K562 (cell line): ENCODE measurements around the gene CD48. TPM values are rescaled to one million over a fixed set of nuclear protein-coding genes. Genes with fewer than 3 reads are reported as not detected.
A peak's percentile ranks its signal among the peaks of the same experiment; 100 is the strongest.

Source experiments
- HNRNPUL1 ChIP-seq: fragments of 200-400 bp; formaldehyde crosslinking; IDR thresholded peaks from 2 replicates; pipeline ENCODE4 v1.6.1; 2017; ENCODE audit warnings: low read length
- MYC ChIP-seq, 2 experiments: fragments of 250-450 bp in 1 of 2; sonication (Bioruptor Pico) in 1 of 2; IDR thresholded peaks; 2 replicates each; pipeline versions ENCODE4 v1.5.1 to v1.6.1; 2012 to 2021; ENCODE audit warnings: low read depth in 2 of 2, borderline replicate concordance in 1 of 2, improper control_type of control experiment in 1 of 2, low read length in 1 of 2, mild to moderate bottlenecking in 1 of 2, moderate library complexity in 1 of 2
- PRDM10 ChIP-seq: fragments of 450-650 bp; IDR thresholded peaks from 2 replicates; pipeline ENCODE4 v1.6.1; 2018; ENCODE audit not compliant: partially characterized antibody
- ZNF407 ChIP-seq: fragments of 450-650 bp; IDR thresholded peaks from 2 replicates; pipeline ENCODE4 v1.6.1; 2016; ENCODE audit warnings: low read depth
- ZNF75A ChIP-seq: fragments of 450-650 bp; formaldehyde crosslinking; IDR thresholded peaks from 2 replicates; pipeline ENCODE4 v1.4.0; 2020; ENCODE audit warnings: mild to moderate bottlenecking
- ZNF764 ChIP-seq: fragments of 250-450 bp; sonication (Bioruptor Pico); IDR thresholded peaks from 2 replicates; pipeline ENCODE4 v1.4.0; 2020; ENCODE audit warnings: low read depth, mild to moderate bottlenecking, moderate library complexity
- polyA plus RNA-seq, 8 experiments: library from polyadenylated mRNA; depleted of rRNA in 4 of 8; stranded (reverse) in 5 of 8; unstranded in 3 of 8; fragments of >200 nt; fragmentation: Nextera tagmentation in 2 of 8; fragmentation: Illumina TruSeq in 1 of 8; extraction: Ambion mirVana in 2 of 8; extraction: Trizol in 1 of 8; gene quantifications; 2 replicates each; pipeline versions ENCODE4 v1.2.1 to v1.2.3, GENCODE V29; 2011 to 2014; ENCODE audit warnings: inconsistent platforms in 1 of 8, missing spikeins in 1 of 8
- total RNA-seq, 7 experiments: library from RNA; depleted of rRNA in 6 of 7; stranded (reverse); fragments of >200 nt in 6 of 7; fragmentation: Illumina TruSeq in 2 of 7; extraction: Trizol in 2 of 7; gene quantifications; 2 replicates each; pipeline versions ENCODE4 v1.2.1 to v1.2.3, GENCODE V29; 2011 to 2021; ENCODE audit warnings: low replicate concordance in 1 of 7
- TF ChIP-seq, protein P1 (sequence below), 2 experiments: fragments of 150-350 bp in 1 of 2; IDR thresholded peaks; 2 replicates each; pipeline ENCODE4 v1.6.1; 2012 to 2016; ENCODE audit warnings: low read depth in 2 of 2, low read length in 2 of 2, mild to moderate bottlenecking in 1 of 2, moderate library complexity in 1 of 2
- TF ChIP-seq, protein P2 (sequence below): fragments of 200-800 bp; sonication (Bioruptor generic); IDR thresholded peaks from 2 replicates; pipeline ENCODE4 v1.6.1; 2017; ENCODE audit warnings: missing genetic modification characterization, missing compliant biosample characterization

The CD48 gene
- total and polyA plus RNA-seq, 9 of the 15 experiments (the other 6 are each of a cell fraction or from before 2014, with no cell fraction given), result 0.10 to 0.42 (median 0.29) TPM; not detected in 3

DNA sequence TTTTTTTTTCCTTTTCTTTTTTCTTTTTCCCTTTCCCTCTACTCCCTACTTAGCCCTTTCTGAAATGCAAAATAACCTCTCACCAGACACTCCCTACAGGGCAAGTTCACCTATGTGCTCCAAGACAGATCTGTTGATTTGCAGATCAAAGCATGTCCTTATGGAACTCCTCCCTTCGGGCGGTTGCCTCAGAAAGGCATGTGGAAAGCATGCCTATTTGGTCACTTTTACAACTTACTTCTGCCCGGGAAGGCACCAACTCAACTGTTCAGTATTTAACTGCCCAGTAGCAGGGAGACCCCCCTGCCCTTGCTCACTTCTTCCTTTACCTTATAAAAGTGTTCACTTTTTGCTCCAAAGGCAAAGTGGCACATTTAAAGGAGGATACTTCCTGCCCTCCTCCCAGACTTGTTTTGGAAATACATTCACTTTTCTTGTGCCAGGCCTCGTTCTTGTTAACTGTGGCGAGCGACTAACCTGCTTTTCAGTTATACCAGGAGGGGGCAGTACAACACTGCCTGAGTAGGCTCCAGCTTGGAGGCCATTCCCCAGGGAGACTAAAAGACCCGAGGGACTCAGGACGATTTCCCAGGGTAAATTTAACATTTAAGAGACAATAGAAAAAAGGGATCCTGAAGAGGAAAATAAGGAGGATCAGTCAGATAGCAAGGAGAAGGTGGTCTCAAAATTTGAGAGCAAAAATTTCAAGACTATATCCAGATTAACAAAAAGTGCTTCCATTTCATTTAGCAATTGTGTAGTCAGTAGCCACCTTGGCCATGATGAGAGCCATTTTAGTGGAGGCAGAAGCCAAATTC lies 15.1 kb upstream of the CD48 start (continued):
- no peak for TF ChIP-seq ZNF407
- TF ChIP-seq, protein P1, sequence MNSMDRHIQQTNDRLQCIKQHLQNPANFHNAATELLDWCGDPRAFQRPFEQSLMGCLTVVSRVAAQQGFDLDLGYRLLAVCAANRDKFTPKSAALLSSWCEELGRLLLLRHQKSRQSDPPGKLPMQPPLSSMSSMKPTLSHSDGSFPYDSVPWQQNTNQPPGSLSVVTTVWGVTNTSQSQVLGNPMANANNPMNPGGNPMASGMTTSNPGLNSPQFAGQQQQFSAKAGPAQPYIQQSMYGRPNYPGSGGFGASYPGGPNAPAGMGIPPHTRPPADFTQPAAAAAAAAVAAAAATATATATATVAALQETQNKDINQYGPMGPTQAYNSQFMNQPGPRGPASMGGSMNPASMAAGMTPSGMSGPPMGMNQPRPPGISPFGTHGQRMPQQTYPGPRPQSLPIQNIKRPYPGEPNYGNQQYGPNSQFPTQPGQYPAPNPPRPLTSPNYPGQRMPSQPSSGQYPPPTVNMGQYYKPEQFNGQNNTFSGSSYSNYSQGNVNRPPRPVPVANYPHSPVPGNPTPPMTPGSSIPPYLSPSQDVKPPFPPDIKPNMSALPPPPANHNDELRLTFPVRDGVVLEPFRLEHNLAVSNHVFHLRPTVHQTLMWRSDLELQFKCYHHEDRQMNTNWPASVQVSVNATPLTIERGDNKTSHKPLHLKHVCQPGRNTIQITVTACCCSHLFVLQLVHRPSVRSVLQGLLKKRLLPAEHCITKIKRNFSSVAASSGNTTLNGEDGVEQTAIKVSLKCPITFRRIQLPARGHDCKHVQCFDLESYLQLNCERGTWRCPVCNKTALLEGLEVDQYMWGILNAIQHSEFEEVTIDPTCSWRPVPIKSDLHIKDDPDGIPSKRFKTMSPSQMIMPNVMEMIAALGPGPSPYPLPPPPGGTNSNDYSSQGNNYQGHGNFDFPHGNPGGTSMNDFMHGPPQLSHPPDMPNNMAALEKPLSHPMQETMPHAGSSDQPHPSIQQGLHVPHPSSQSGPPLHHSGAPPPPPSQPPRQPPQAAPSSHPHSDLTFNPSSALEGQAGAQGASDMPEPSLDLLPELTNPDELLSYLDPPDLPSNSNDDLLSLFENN (IDR thresholded peaks at IDR 0.05; ENCODE audit: low read depth in 2 of 2, low read length in 2 of 2), result no peak
- TF ChIP-seq HNRNPUL1, result no peak
- TF ChIP-seq ZNF764 (CRISPR knock-in tag), result peak; percentile 95
- TF ChIP-seq PRDM10, result peak; percentile 51
- TF ChIP-seq MYC (IDR thresholded peaks at IDR 0.05; ENCODE audit: low read depth, low read length), result no peak
- no peak for TF ChIP-seq MYC (CRISPR knock-in tag; IDR thresholded peaks at IDR 0.05; ENCODE audit: borderline replicate concordance, low read depth)
- TF ChIP-seq ZNF75A, result no peak
- TF ChIP-seq, protein P2, sequence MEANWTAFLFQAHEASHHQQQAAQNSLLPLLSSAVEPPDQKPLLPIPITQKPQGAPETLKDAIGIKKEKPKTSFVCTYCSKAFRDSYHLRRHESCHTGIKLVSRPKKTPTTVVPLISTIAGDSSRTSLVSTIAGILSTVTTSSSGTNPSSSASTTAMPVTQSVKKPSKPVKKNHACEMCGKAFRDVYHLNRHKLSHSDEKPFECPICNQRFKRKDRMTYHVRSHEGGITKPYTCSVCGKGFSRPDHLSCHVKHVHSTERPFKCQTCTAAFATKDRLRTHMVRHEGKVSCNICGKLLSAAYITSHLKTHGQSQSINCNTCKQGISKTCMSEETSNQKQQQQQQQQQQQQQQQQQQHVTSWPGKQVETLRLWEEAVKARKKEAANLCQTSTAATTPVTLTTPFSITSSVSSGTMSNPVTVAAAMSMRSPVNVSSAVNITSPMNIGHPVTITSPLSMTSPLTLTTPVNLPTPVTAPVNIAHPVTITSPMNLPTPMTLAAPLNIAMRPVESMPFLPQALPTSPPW (CRISPR knock-in tag), result no peak; the same call in 1 of the 2 replicates
